HepG2 (cell line): ENCODE results near the gene TCFL5. TPM values are rescaled to one million over a fixed set of nuclear protein-coding genes. Genes with fewer than 3 reads are reported as not detected.

Experiments
- KLF15 ChIP-seq: sonication (generic); formaldehyde crosslinking; IDR thresholded peaks from 2 replicates; pipeline ENCODE4 v1.8.1; 2023; ENCODE audit warnings: borderline replicate concordance, mild to moderate bottlenecking, inconsistent platforms, missing genetic modification reagents, mixed read lengths
- MAFF ChIP-seq: IDR thresholded peaks from 2 replicates; pipeline ENCODE4 v1.6.1; 2011; ENCODE audit warnings: low read depth, low read length, improper control_type of control experiment
- RXRA ChIP-seq: sonication (generic); formaldehyde crosslinking; IDR thresholded peaks from 2 replicates; pipeline ENCODE4 v1.5.1; 2020; ENCODE audit warnings: missing genetic modification reagents
- SIN3B ChIP-seq: fragments of 150-350 bp; IDR thresholded peaks from 2 replicates; pipeline ENCODE4 v1.6.1; 2014; ENCODE audit warnings: low read length
- SIX1 ChIP-seq: sonication (generic); formaldehyde crosslinking; IDR thresholded peaks from 2 replicates; pipeline ENCODE4 v1.4.0; 2020; ENCODE audit warnings: missing genetic modification reagents, borderline replicate concordance
- TBP ChIP-seq: sonication (generic); formaldehyde crosslinking; IDR thresholded peaks from 2 replicates; pipeline ENCODE4 v1.5.0; 2020; ENCODE audit warnings: missing genetic modification reagents
- ZFP1 ChIP-seq: IDR thresholded peaks from 2 replicates; pipeline ENCODE4 v1.6.1; 2016
- ZNF513 ChIP-seq: sonication (generic); formaldehyde crosslinking; conservative IDR thresholded peaks from 2 replicates; pipeline ENCODE4 v1.5.0; 2020; ENCODE audit warnings: missing genetic modification reagents
- ZNF792 ChIP-seq: IDR thresholded peaks from 2 replicates; pipeline ENCODE4 v1.6.1; 2016
- polyA plus RNA-seq, 8 experiments: library from polyadenylated mRNA; depleted of rRNA in 3 of 8; stranded (reverse) in 7 of 8; unstranded in 1 of 8; fragments of >200 nt; fragmentation: Illumina TruSeq in 4 of 8; extraction: Trizol in 4 of 8; gene quantifications; 2 replicates each; pipeline versions ENCODE4 v1.2.1 to v1.2.3, GENCODE V29; 2011 to 2016; ENCODE audit warnings: low read depth in 4 of 8, missing spikeins in 1 of 8, mixed read lengths in 1 of 8; ENCODE audit not compliant: insufficient read depth in 1 of 8
- total RNA-seq, 5 experiments: library from RNA; depleted of rRNA; stranded (reverse); fragments of >200 nt; fragmentation: Illumina TruSeq; extraction: Trizol; gene quantifications; 2 replicates each; pipeline ENCODE4 v1.2.3, GENCODE V29; 2016; ENCODE audit warnings: low read depth in 1 of 5
- TF ChIP-seq, protein P1 (sequence below): sonication (generic); formaldehyde crosslinking; IDR thresholded peaks from 2 replicates; pipeline ENCODE4 v1.5.1; 2020; ENCODE audit warnings: missing genetic modification reagents, mild to moderate bottlenecking, borderline replicate concordance
- TF ChIP-seq, protein P2 (sequence below): sonication (generic); formaldehyde crosslinking; IDR thresholded peaks from 2 replicates; pipeline ENCODE4 v1.4.0; 2020; ENCODE audit warnings: missing genetic modification reagents
- TF ChIP-seq, protein P3 (sequence below): sonication (generic); formaldehyde crosslinking; IDR thresholded peaks from 2 replicates; pipeline ENCODE4 v1.5.0; 2020; ENCODE audit warnings: mild to moderate bottlenecking, missing genetic modification reagents, borderline replicate concordance

The TCFL5 gene
- total and polyA plus RNA-seq, 2 of the 13 experiments (the other 11 are each of a cell fraction or from before 2014, with no cell fraction given), result 14.8 to 20.0 TPM

GRCh38 chr20:62805711-62806382 lies 55.8 kb downstream of the TCFL5 start (continued):
- TF ChIP-seq, protein P1, sequence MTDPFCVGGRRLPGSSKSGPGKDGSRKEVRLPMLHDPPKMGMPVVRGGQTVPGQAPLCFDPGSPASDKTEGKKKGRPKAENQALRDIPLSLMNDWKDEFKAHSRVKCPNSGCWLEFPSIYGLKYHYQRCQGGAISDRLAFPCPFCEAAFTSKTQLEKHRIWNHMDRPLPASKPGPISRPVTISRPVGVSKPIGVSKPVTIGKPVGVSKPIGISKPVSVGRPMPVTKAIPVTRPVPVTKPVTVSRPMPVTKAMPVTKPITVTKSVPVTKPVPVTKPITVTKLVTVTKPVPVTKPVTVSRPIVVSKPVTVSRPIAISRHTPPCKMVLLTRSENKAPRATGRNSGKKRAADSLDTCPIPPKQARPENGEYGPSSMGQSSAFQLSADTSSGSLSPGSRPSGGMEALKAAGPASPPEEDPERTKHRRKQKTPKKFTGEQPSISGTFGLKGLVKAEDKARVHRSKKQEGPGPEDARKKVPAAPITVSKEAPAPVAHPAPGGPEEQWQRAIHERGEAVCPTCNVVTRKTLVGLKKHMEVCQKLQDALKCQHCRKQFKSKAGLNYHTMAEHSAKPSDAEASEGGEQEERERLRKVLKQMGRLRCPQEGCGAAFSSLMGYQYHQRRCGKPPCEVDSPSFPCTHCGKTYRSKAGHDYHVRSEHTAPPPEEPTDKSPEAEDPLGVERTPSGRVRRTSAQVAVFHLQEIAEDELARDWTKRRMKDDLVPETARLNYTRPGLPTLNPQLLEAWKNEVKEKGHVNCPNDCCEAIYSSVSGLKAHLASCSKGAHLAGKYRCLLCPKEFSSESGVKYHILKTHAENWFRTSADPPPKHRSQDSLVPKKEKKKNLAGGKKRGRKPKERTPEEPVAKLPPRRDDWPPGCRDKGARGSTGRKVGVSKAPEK (CRISPR knock-in tag), result no peak
- TF ChIP-seq MAFF, result no peak
- peak; percentile 85; the same call in 1 of the 2 replicates for TF ChIP-seq TBP (CRISPR knock-in tag)
- 0 out of 2 replicates have a peak, but pooled peaks have one; percentile 20 for TF ChIP-seq KLF15 (CRISPR knock-in tag)
- peak; percentile 94 for TF ChIP-seq RXRA (CRISPR knock-in tag)
- TF ChIP-seq ZFP1 (CRISPR knock-in tag), result 0 out of 2 replicates have a peak, but pooled peaks have one; percentile 35
- TF ChIP-seq SIX1, result 0 out of 2 replicates have a peak, but pooled peaks have one; percentile 16
- TF ChIP-seq ZNF513, result peak; percentile 77; the same call in 1 of the 2 replicates
- TF ChIP-seq, protein P2, sequence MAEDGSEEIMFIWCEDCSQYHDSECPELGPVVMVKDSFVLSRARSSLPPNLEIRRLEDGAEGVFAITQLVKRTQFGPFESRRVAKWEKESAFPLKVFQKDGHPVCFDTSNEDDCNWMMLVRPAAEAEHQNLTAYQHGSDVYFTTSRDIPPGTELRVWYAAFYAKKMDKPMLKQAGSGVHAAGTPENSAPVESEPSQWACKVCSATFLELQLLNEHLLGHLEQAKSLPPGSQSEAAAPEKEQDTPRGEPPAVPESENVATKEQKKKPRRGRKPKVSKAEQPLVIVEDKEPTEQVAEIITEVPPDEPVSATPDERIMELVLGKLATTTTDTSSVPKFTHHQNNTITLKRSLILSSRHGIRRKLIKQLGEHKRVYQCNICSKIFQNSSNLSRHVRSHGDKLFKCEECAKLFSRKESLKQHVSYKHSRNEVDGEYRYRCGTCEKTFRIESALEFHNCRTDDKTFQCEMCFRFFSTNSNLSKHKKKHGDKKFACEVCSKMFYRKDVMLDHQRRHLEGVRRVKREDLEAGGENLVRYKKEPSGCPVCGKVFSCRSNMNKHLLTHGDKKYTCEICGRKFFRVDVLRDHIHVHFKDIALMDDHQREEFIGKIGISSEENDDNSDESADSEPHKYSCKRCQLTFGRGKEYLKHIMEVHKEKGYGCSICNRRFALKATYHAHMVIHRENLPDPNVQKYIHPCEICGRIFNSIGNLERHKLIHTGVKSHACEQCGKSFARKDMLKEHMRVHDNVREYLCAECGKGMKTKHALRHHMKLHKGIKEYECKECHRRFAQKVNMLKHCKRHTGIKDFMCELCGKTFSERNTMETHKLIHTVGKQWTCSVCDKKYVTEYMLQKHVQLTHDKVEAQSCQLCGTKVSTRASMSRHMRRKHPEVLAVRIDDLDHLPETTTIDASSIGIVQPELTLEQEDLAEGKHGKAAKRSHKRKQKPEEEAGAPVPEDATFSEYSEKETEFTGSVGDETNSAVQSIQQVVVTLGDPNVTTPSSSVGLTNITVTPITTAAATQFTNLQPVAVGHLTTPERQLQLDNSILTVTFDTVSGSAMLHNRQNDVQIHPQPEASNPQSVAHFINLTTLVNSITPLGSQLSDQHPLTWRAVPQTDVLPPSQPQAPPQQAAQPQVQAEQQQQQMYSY (CRISPR knock-in tag), result no peak
- no peak for TF ChIP-seq SIN3B
- no peak for TF ChIP-seq ZNF792 (CRISPR knock-in tag)
- TF ChIP-seq, protein P3, sequence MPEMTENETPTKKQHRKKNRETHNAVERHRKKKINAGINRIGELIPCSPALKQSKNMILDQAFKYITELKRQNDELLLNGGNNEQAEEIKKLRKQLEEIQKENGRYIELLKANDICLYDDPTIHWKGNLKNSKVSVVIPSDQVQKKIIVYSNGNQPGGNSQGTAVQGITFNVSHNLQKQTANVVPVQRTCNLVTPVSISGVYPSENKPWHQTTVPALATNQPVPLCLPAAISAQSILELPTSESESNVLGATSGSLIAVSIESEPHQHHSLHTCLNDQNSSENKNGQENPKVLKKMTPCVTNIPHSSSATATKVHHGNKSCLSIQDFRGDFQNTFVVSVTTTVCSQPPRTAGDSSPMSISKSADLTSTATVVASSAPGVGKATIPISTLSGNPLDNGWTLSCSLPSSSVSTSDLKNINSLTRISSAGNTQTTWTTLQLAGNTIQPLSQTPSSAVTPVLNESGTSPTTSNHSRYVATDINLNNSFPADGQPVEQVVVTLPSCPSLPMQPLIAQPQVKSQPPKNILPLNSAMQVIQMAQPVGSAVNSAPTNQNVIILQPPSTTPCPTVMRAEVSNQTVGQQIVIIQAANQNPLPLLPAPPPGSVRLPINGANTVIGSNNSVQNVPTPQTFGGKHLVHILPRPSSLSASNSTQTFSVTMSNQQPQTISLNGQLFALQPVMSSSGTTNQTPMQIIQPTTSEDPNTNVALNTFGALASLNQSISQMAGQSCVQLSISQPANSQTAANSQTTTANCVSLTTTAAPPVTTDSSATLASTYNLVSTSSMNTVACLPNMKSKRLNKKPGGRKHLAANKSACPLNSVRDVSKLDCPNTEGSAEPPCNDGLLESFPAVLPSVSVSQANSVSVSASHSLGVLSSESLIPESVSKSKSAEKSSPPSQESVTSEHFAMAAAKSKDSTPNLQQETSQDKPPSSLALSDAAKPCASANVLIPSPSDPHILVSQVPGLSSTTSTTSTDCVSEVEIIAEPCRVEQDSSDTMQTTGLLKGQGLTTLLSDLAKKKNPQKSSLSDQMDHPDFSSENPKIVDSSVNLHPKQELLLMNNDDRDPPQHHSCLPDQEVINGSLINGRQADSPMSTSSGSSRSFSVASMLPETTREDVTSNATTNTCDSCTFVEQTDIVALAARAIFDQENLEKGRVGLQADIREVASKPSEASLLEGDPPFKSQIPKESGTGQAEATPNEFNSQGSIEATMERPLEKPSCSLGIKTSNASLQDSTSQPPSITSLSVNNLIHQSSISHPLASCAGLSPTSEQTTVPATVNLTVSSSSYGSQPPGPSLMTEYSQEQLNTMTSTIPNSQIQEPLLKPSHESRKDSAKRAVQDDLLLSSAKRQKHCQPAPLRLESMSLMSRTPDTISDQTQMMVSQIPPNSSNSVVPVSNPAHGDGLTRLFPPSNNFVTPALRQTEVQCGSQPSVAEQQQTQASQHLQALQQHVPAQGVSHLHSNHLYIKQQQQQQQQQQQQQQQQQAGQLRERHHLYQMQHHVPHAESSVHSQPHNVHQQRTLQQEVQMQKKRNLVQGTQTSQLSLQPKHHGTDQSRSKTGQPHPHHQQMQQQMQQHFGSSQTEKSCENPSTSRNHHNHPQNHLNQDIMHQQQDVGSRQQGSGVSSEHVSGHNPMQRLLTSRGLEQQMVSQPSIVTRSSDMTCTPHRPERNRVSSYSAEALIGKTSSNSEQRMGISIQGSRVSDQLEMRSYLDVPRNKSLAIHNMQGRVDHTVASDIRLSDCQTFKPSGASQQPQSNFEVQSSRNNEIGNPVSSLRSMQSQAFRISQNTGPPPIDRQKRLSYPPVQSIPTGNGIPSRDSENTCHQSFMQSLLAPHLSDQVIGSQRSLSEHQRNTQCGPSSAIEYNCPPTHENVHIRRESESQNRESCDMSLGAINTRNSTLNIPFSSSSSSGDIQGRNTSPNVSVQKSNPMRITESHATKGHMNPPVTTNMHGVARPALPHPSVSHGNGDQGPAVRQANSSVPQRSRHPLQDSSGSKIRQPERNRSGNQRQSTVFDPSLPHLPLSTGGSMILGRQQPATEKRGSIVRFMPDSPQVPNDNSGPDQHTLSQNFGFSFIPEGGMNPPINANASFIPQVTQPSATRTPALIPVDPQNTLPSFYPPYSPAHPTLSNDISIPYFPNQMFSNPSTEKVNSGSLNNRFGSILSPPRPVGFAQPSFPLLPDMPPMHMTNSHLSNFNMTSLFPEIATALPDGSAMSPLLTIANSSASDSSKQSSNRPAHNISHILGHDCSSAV, result 0 out of 2 replicates have a peak, but pooled peaks have one; percentile 47
